SU-DHL-6 (cell line): ENCODE results near the gene TMEM204.

Experiments
- H2AFZ ChIP-seq: fragments of 200-600 bp; sonication (generic); 2 replicates; pipeline ENCODE4 v1.6.1; 2014; ENCODE audit warnings: low read depth, mild to moderate bottlenecking, moderate library complexity, mixed read lengths, antibody characterized with exemption, low read length; ENCODE audit not compliant: severe bottlenecking
- H3F3A ChIP-seq: fragments of 200-600 bp; shearing (Covaris generic); 2 replicates; pipeline ENCODE4 v1.6.0; 2016; ENCODE audit warnings: antibody characterized with exemption, mild to moderate bottlenecking; ENCODE audit not compliant: insufficient read depth
- H3K27ac ChIP-seq: fragments of 200-600 bp; sonication (generic); 2 replicates; pipeline ENCODE4 v1.5.1; 2016; ENCODE audit warnings: low read depth, mild to moderate bottlenecking, low read length, moderate library complexity, mixed read lengths
- H3K27me3 ChIP-seq: fragments of 200-600 bp; sonication (generic), shearing (Covaris generic); 2 replicates; pipeline ENCODE4 v1.6.0; 2014; ENCODE audit warnings: mild to moderate bottlenecking, low read length
- H3K36me3 ChIP-seq: fragments of 200-600 bp; sonication (generic); 2 replicates; pipeline ENCODE4 v1.6.1; 2014; ENCODE audit warnings: mild to moderate bottlenecking, low read length, mixed read lengths
- H3K4me2 ChIP-seq: fragments of 300-600, 200-600 bp; shearing (Covaris generic), sonication (generic); 2 replicates; pipeline ENCODE4 v1.6.0; 2014; ENCODE audit warnings: low read length, low read depth, mild to moderate bottlenecking; ENCODE audit not compliant: poor library complexity, severe bottlenecking
- H3K4me3 ChIP-seq: fragments of 200-600 bp; sonication (generic); 2 replicates; pipeline ENCODE4 v1.5.1; 2014; ENCODE audit warnings: antibody characterized with exemption, low read length, mild to moderate bottlenecking, mixed read lengths; ENCODE audit not compliant: insufficient read depth, poor library complexity, severe bottlenecking
- H3K79me2 ChIP-seq: fragments of 200-600 bp; sonication (generic); 2 replicates; pipeline ENCODE4 v1.6.1; 2014; ENCODE audit warnings: mild to moderate bottlenecking, low read length, moderate library complexity; ENCODE audit not compliant: insufficient read depth
- H3K9ac ChIP-seq: fragments of 200-600 bp; sonication (generic); 2 replicates; pipeline ENCODE4 v1.7.0; 2014; ENCODE audit warnings: mild to moderate bottlenecking, low read length
- H3K9me2 ChIP-seq: fragments of 200-600 bp; sonication (generic); replicated peaks from 2 replicates; pipeline ENCODE4 v1.6.1; 2014; ENCODE audit warnings: low read length; ENCODE audit not compliant: insufficient read depth
- H3K9me3 ChIP-seq: fragments of 200-600 bp; sonication (generic); 2 replicates; pipeline ENCODE4 v1.6.1; 2014; ENCODE audit warnings: low read length, mixed read lengths; ENCODE audit not compliant: insufficient read depth
- H4K20me1 ChIP-seq: fragments of 200-600 bp; sonication (generic); 2 replicates; pipeline ENCODE4 v1.6.1; 2014; ENCODE audit warnings: low read depth, mild to moderate bottlenecking, antibody characterized with exemption, low read length, moderate library complexity, mixed read lengths
- CTCF ChIP-seq: fragments of 200-600 bp; sonication (generic); IDR thresholded peaks from one replicate; pipeline ENCODE4 v1.5.1; 2017; ENCODE audit warnings: antibody characterized with exemption, mild to moderate bottlenecking, low read length, moderate library complexity; ENCODE audit not compliant: insufficient read depth, poor library complexity, severe bottlenecking
- EZH2phosphoT487 ChIP-seq: fragments of 200-600 bp; sonication (generic), shearing (Covaris generic); conservative IDR thresholded peaks from 2 replicates; pipeline ENCODE4 v1.6.1; 2018; ENCODE audit warnings: mild to moderate bottlenecking, antibody characterized with exemption, low read length, moderate library complexity, mixed read lengths

The TMEM204 gene

GRCh38 chr16:1584926-1585484, 51.5 kb downstream of the TMEM204 start:
- Histone ChIP-seq H3K27me3 (no peaks in the 10 kb centered on the region), H2AFZ (no peak overlapping the region), H3K36me3 (no peaks in the 10 kb centered on the region), H3K9me3 (no peaks in the 10 kb centered on the region), H3K4me2 (no peak overlapping the region), H3K27ac (no peak overlapping the region), H3F3A (no peaks in the 10 kb centered on the region), H3K9ac (no peak overlapping the region), H4K20me1 (no peaks in the 10 kb centered on the region), H3K9me2 (no peaks in the 10 kb centered on the region), H3K79me2 (no peaks in the 10 kb centered on the region), H3K4me3 (no peak overlapping the region)
- TF ChIP-seq EZH2phosphoT487 (no peak), CTCF (no peak)

GRCh38 chr16:1590366-1590765, 56.9 kb downstream of the TMEM204 start:
- Histone ChIP-seq H3F3A (no peaks in the 10 kb centered on the region), H3K36me3 (no peaks in the 10 kb centered on the region), H4K20me1 (no peaks in the 10 kb centered on the region), H3K9me3 (no peaks in the 10 kb centered on the region), H3K27ac (no peak overlapping the region), H2AFZ (no peak overlapping the region), H3K9me2 (no peaks in the 10 kb centered on the region), H3K79me2 (no peaks in the 10 kb centered on the region), H3K4me2 (no peak overlapping the region), H3K4me3 (no peak overlapping the region), H3K9ac (no peak overlapping the region), H3K27me3 (no peaks in the 10 kb centered on the region)
- TF ChIP-seq CTCF (no peak), EZH2phosphoT487 (no peak)

- Histone ChIP-seq H2AFZ (no peak overlapping the region), H3K27me3 (no peaks in the 10 kb centered on the region), H3K36me3 (no peaks in the 10 kb centered on the region), H3K9me3 (no peaks in the 10 kb centered on the region), H3F3A (no peaks in the 10 kb centered on the region), H3K9ac (no peak overlapping the region), H3K4me3 (no peak overlapping the region), H3K4me2 (no peak overlapping the region), H3K9me2 (no peaks in the 10 kb centered on the region), H3K79me2 (no peaks in the 10 kb centered on the region), H4K20me1 (no peaks in the 10 kb centered on the region), H3K27ac (no peak overlapping the region)
- TF ChIP-seq CTCF (no peak), EZH2phosphoT487 (no peak)
These were observed 57.7 kb downstream of the TMEM204 start for GRCh38 chr16:1590930-1591705.
